GM15510 (cell line): Measurements from ENCODE around the gene PSMB2.
A peak's percentile ranks its signal among the peaks of the same experiment; 100 is the strongest.

ENCODE experiments used
- POLR2A ChIP-seq: IDR thresholded peaks from 3 replicates; pipeline ENCODE4 v1.6.1; 2011; ENCODE audit warnings: borderline replicate concordance; ENCODE audit not compliant: insufficient read length; ENCODE audit errors: extremely low read depth

The PSMB2 gene

GRCh38 chr1:35589516-35590427 lies 51.6 kb downstream of the PSMB2 start:
- TF ChIP-seq POLR2A: no peak

GRCh38 chr1:35588197-35588910 lies 53.0 kb downstream of the PSMB2 start:
- no peak for TF ChIP-seq POLR2A

GRCh38 chr1:35587736-35588135 lies 53.6 kb downstream of the PSMB2 start:
- no peak for TF ChIP-seq POLR2A

- TF ChIP-seq POLR2A: no peak
Measured at GRCh38 chr1:35586808-35587207, 54.5 kb downstream of the PSMB2 start.

- no peak for TF ChIP-seq POLR2A
Measured at GRCh38 chr1:35585281-35585680, 56.0 kb downstream of the PSMB2 start.

- no peak for TF ChIP-seq POLR2A
Measured at GRCh38 chr1:35580949-35581388, 60.4 kb downstream of the PSMB2 start.

GRCh38 chr1:35577071-35577998 lies 64.0 kb downstream of the PSMB2 start:
- peak; percentile 37 for TF ChIP-seq POLR2A

GRCh38 chr1:35576061-35576765 lies 65.1 kb downstream of the PSMB2 start:
- no peak for TF ChIP-seq POLR2A

GRCh38 chr1:35575416-35575958 lies 65.8 kb downstream of the PSMB2 start:
- no peak for TF ChIP-seq POLR2A

- no peak for TF ChIP-seq POLR2A
Measured at GRCh38 chr1:35574655-35575415, 66.5 kb downstream of the PSMB2 start.

- TF ChIP-seq POLR2A: no peak
Measured at GRCh38 chr1:35574125-35574654, 67.1 kb downstream of the PSMB2 start.

GRCh38 chr1:35573198-35574124 lies 67.9 kb downstream of the PSMB2 start, which contains the start of gene TFAP2E:
TFAP2E (plus strand) TSS chr1:35573314; CDS start chr1:35573578, 264 bp downstream.
- TF ChIP-seq POLR2A: no peak

GRCh38 chr1:35572296-35572695 lies 69.0 kb downstream of the PSMB2 start:
- no peak for TF ChIP-seq POLR2A
